KMS-11 (cell line): ENCODE data around the gene AFAP1L2.

Source experiments
- H2AFZ ChIP-seq: fragments of 200-600 bp; sonication (generic); 2 replicates; pipeline ENCODE4 v1.6.1; 2016; ENCODE audit warnings: antibody characterized with exemption, mixed run types, low read depth
- H3K27ac ChIP-seq: fragments of 200-600 bp; sonication (generic); 2 replicates; pipeline ENCODE4 v1.6.1; 2016; ENCODE audit warnings: mild to moderate bottlenecking, mixed run types
- H3K27me3 ChIP-seq: fragments of 200-600 bp; sonication (generic); 2 replicates; pipeline ENCODE4 v1.6.1; 2017; ENCODE audit warnings: mild to moderate bottlenecking, low read depth, mixed run types, moderate library complexity; ENCODE audit not compliant: insufficient read depth
- H3K36me3 ChIP-seq: fragments of 200-600 bp; sonication (generic); 2 replicates; pipeline ENCODE4 v1.6.1; 2017; ENCODE audit warnings: mild to moderate bottlenecking, mixed run types; ENCODE audit not compliant: insufficient read depth
- H3K4me1 ChIP-seq: fragments of 200-600 bp; sonication (generic); 2 replicates; pipeline ENCODE4 v1.6.1; 2016; ENCODE audit warnings: mild to moderate bottlenecking, low read depth, mixed run types; ENCODE audit not compliant: poor library complexity, severe bottlenecking
- H3K4me2 ChIP-seq: fragments of 200-600 bp; sonication (generic); 2 replicates; pipeline ENCODE4 v1.7.0; 2016; ENCODE audit warnings: mild to moderate bottlenecking, mixed run types
- H3K4me3 ChIP-seq: fragments of 200-600 bp; sonication (generic); IDR thresholded peaks from 2 replicates; pipeline ENCODE4 v1.6.1; 2017; ENCODE audit warnings: low read depth, low read length, mixed read lengths; ENCODE audit not compliant: insufficient read depth
- H3K79me2 ChIP-seq: fragments of 200-600 bp; sonication (generic); 2 replicates; pipeline ENCODE4 v1.6.1; 2016; ENCODE audit warnings: low read depth, mixed run types; ENCODE audit not compliant: insufficient read depth
- H3K9ac ChIP-seq: fragments of 200-600 bp; sonication (generic); 2 replicates; pipeline ENCODE4 v1.6.1; 2016; ENCODE audit warnings: mild to moderate bottlenecking, mixed run types
- H4K20me1 ChIP-seq: fragments of 200-600 bp; sonication (generic); 2 replicates; pipeline ENCODE4 v1.6.1; 2016; ENCODE audit warnings: mild to moderate bottlenecking, mixed run types; ENCODE audit not compliant: insufficient read depth
- CTCF ChIP-seq: fragments of 200-600 bp; sonication (generic); conservative IDR thresholded peaks from 2 replicates; pipeline ENCODE4 v1.6.1; 2017; ENCODE audit warnings: low read depth, mild to moderate bottlenecking, antibody characterized with exemption, low read length, moderate library complexity, mixed read lengths

Gene AFAP1L2

GRCh38 chr10:114291516-114291915 lies 112.8 kb downstream of the AFAP1L2 start:
- Histone ChIP-seq H3K36me3 (no peaks in the 10 kb centered on the region), H3K79me2 (no peaks in the 10 kb centered on the region), H3K27ac (no peak overlapping the region), H3K4me1 (no peaks in the 10 kb centered on the region), H3K4me2 (no peak overlapping the region), H3K4me3 (no peak overlapping the region), H4K20me1 (no peaks in the 10 kb centered on the region), H2AFZ (no peak overlapping the region), H3K27me3 (no peaks in the 10 kb centered on the region), H3K9ac (no peak overlapping the region)
- no peak for TF ChIP-seq CTCF

GRCh38 chr10:114291076-114291475 lies 113.2 kb downstream of the AFAP1L2 start:
- Histone ChIP-seq H3K27me3 (no peaks in the 10 kb centered on the region), H3K4me3 (no peak overlapping the region), H3K9ac (no peak overlapping the region), H3K4me2 (no peak overlapping the region), H3K36me3 (no peaks in the 10 kb centered on the region), H3K27ac (no peak overlapping the region), H4K20me1 (no peaks in the 10 kb centered on the region), H2AFZ (no peak overlapping the region), H3K4me1 (no peaks in the 10 kb centered on the region), H3K79me2 (no peaks in the 10 kb centered on the region)
- no peak for TF ChIP-seq CTCF

GRCh38 chr10:114290038-114290437 lies 114.3 kb downstream of the AFAP1L2 start:
- Histone ChIP-seq H3K79me2 (no peaks in the 10 kb centered on the region), H3K27me3 (no peaks in the 10 kb centered on the region), H3K27ac (no peak overlapping the region), H2AFZ (no peak overlapping the region), H4K20me1 (no peaks in the 10 kb centered on the region), H3K9ac (no peak overlapping the region), H3K4me3 (no peak overlapping the region), H3K36me3 (no peaks in the 10 kb centered on the region), H3K4me2 (no peak overlapping the region), H3K4me1 (no peaks in the 10 kb centered on the region)
- TF ChIP-seq CTCF = no peak

GRCh38 chr10:114289096-114289436 lies 115.2 kb downstream of the AFAP1L2 start:
- Histone ChIP-seq H3K36me3 (no peaks in the 10 kb centered on the region), H3K4me2 (no peak overlapping the region), H2AFZ (no peak overlapping the region), H3K79me2 (no peaks in the 10 kb centered on the region), H3K27me3 (no peaks in the 10 kb centered on the region), H3K4me3 (no peak overlapping the region), H3K4me1 (no peaks in the 10 kb centered on the region), H3K9ac (no peak overlapping the region), H4K20me1 (no peaks in the 10 kb centered on the region), H3K27ac (no peak overlapping the region)
- no peak for TF ChIP-seq CTCF
